ENCODE results near the gene METTL18. TPM values are rescaled to one million over a fixed set of nuclear protein-coding genes. Genes with fewer than 3 reads are reported as not detected.

The METTL18 gene
- polyA plus RNA-seq, 3 donors = 13.5 to 15.2 (median 14.2) TPM

Other genes starting within 250 kb of the METTL18 start
- 1 to 10 TPM; 4.3 to 7.3 (median 5.3) TPM for gene F5, start 208.4 kb downstream of the METTL18 start, polyA plus RNA-seq (ENCODE audit: insufficient read length in 3 of 3)
- 1 to 10 TPM; 4.9 to 7.1 (median 5.3) TPM for gene SELP, start 164.8 kb downstream of the METTL18 start, polyA plus RNA-seq (ENCODE audit: insufficient read length in 3 of 3)
- gene SELL, start 83.3 kb downstream of the METTL18 start, polyA plus RNA-seq (ENCODE audit: insufficient read length in 3 of 3) = 1 to 10 TPM; 2.1 to 3.3 (median 3.1) TPM
- under 1 TPM; 0.42 to 0.48 (median 0.43) TPM for gene SELE, start 60.8 kb downstream of the METTL18 start, polyA plus RNA-seq (ENCODE audit: insufficient read length in 3 of 3)
- 10 to 100 TPM; 15.9 to 20.3 (median 18.3) TPM for gene SCYL3, start 99.0 kb upstream of the METTL18 start, polyA plus RNA-seq (ENCODE audit: insufficient read length in 3 of 3)